C4-2B (cell line): ENCODE measurements around the gene ZBTB7B.

Experiments
- H3K27ac ChIP-seq: fragments of 450-650 bp; 2 replicates; pipeline ENCODE4 v1.5.1; 2017
- CTCF ChIP-seq: fragments of 450-650 bp; conservative IDR thresholded peaks from 2 replicates; pipeline ENCODE4 v1.5.1; 2017; ENCODE audit warnings: mild to moderate bottlenecking
- ZFX ChIP-seq: fragments of 450-650 bp; IDR thresholded peaks from 2 replicates; pipeline ENCODE4 v1.6.1; 2017

ZBTB7B gene

GRCh38 chr1:155022927-155023236 lies 20.3 kb downstream of the ZBTB7B start:
- H3K27ac ChIP-seq: peak overlapping the region; percentile 53
- TF ChIP-seq CTCF (no peak), ZFX (no peak)

GRCh38 chr1:155023627-155024026 lies 21.0 kb downstream of the ZBTB7B start:
- TF ChIP-seq ZFX (no peak), CTCF (no peak)
- H3K27ac ChIP-seq: peak overlapping the region; percentile 53

GRCh38 chr1:155024315-155024714 lies 21.7 kb downstream of the ZBTB7B start:
- no peak overlapping the region for H3K27ac ChIP-seq
- TF ChIP-seq CTCF (no peak), ZFX (no peak)

GRCh38 chr1:155026154-155026553 lies 23.6 kb downstream of the ZBTB7B start:
- H3K27ac ChIP-seq: no peak overlapping the region
- TF ChIP-seq CTCF (no peak), ZFX (no peak)

- no peak overlapping the region for H3K27ac ChIP-seq
- TF ChIP-seq CTCF (no peak), ZFX (no peak)
These were observed 24.0 kb downstream of the ZBTB7B start for GRCh38 chr1:155026588-155026987.

GRCh38 chr1:155029513-155030242 lies 27.1 kb downstream of the ZBTB7B start:
- TF ChIP-seq CTCF (no peak), ZFX (no peak)
- H3K27ac ChIP-seq: no peak overlapping the region

- no peak overlapping the region for H3K27ac ChIP-seq
- TF ChIP-seq ZFX (no peak), CTCF (no peak)
These were observed 27.7 kb downstream of the ZBTB7B start for GRCh38 chr1:155030243-155030795.
